Kidney (tissue), 14 donors: ENCODE measurements around the gene SNN. TPM values are rescaled to one million over a fixed set of nuclear protein-coding genes. Genes with fewer than 3 reads are reported as not detected.

Experiments used
- DNase-seq, 5 donors: peaks; one replicate each; pipeline ENCODE4 v3.0.0-alpha.2; 2013 to 2020
- FAIRE-seq: peaks from 2 replicates; lab custom pipeline; 2012; peaks lifted over from hg19 to GRCh38; lab: Jason Lieb, UNC
- H3K27ac ChIP-seq, 2 donors: one replicate each; pipeline ENCODE4 v1.7.0; 2013; ENCODE audit warnings: low read depth in 2 of 2, low read length in 2 of 2, inconsistent platforms in 1 of 2
- H3K27me3 ChIP-seq: one replicate; pipeline ENCODE4 v1.7.1; 2013; ENCODE audit warnings: low read length, inconsistent platforms; ENCODE audit not compliant: control insufficient read depth, insufficient read depth
- H3K36me3 ChIP-seq, 3 donors: one replicate each; pipeline versions ENCODE4 v1.7.0 to v1.7.1; 2013; ENCODE audit warnings: low read length in 3 of 3, control low read depth in 1 of 3, inconsistent platforms in 1 of 3; ENCODE audit not compliant: insufficient read depth in 3 of 3, control insufficient read depth in 2 of 3
- H3K4me1 ChIP-seq, 3 donors: one replicate each; pipeline versions ENCODE4 v1.7.0 to v1.7.1; 2013; ENCODE audit warnings: low read length in 3 of 3, inconsistent platforms in 1 of 3, low read depth in 1 of 3; ENCODE audit not compliant: control insufficient read depth in 2 of 3, insufficient read depth in 2 of 3
- H3K4me3 ChIP-seq, 3 donors: one replicate each; pipeline versions ENCODE4 v1.7.0 to v1.8.1; 2013; ENCODE audit warnings: low read length in 3 of 3, control low read depth in 1 of 3, inconsistent platforms in 1 of 3
- H3K9ac ChIP-seq, 3 donors: one replicate each; pipeline versions ENCODE4 v1.7.0 to v1.7.1; 2013; ENCODE audit warnings: low read length in 3 of 3, control low read depth in 1 of 3, inconsistent platforms in 1 of 3
- H3K9me3 ChIP-seq, 3 donors: one replicate each; pipeline versions ENCODE4 v1.7.0 to v1.7.1; 2013; ENCODE audit warnings: low read length in 3 of 3, control low read depth in 1 of 3, inconsistent platforms in 1 of 3; ENCODE audit not compliant: control insufficient read depth in 2 of 3, insufficient read depth in 1 of 3
- intact Hi-C: fragments of 100-400 bp; cut with DNase I; formaldehyde crosslinking; loops from one replicate; pipeline ENCODE4 v1.11.1; 2022
- polyA plus RNA-seq: library from polyadenylated mRNA; stranded (reverse); fragments of 350-450 nt; fragmentation: Illumina TruSeq; extraction: RNeasy Lipid Tissue Mini Kit (QIAGEN cat#74804); gene quantifications from one replicate; pipeline ENCODE4 v1.2.3, GENCODE V29; 2014; ENCODE audit warnings: low read depth, low replicate concordance; ENCODE audit not compliant: insufficient read depth
- total RNA-seq: library from RNA; stranded (reverse); fragmentation: NEBNext Ultra II Directional; extraction: Animal tissue kit (Norgen Biotek cat#: 25700); gene quantifications from one replicate; pipeline ENCODE4 v1.2.1, GENCODE V29; 2021
- TF ChIP-seq, protein P1 (sequence below): IDR thresholded peaks from 3 replicates; pipeline ENCODE4 v1.5.1; 2012; ENCODE audit warnings: mild to moderate bottlenecking, moderate library complexity, borderline replicate concordance; ENCODE audit not compliant: insufficient read depth; ENCODE audit errors: extremely low read depth
- donor health status: control.
- donor health status: control.
- donor health status: control.
- donor health status: control.
- donor health status: control.
- donor health status: DM: yes; HTN: yes; CAD: no.
- donor health status: Normal renal cell carcinoma (clear cell type).

SNN gene
- total and polyA plus RNA-seq, 2 donors from 2014 or later: 16.6 to 21.9 TPM

DNA sequence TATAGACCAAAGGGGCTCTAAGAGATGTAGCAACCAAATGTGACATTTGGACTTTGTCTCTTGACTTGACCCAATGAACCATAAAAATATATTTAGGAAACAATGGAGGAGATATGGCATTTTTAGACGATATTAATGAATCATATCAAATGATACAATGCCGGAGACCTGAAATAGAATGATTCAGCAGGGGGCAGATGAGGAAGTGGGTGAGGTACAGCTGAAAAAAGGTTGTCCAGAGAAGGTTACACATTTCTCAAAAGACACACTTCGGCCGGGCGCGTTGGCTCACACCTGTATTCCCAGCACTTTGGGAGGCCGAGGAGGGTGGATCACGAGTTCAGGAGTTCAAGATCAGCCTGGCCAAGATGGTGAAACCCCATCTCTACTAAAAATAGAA is 16.5 kb upstream of the SNN start:
- Histone ChIP-seq H3K27ac (no peak overlapping the region), H3K4me1 (no peaks in the 10 kb centered on the region), H3K36me3 (no peaks in the 10 kb centered on the region), H3K27me3 (no peaks in the 10 kb centered on the region), H3K4me3 (no peak overlapping the region), H3K9me3 (no peaks in the 10 kb centered on the region), H3K9ac (no peak overlapping the region)
- TF ChIP-seq, protein P1, sequence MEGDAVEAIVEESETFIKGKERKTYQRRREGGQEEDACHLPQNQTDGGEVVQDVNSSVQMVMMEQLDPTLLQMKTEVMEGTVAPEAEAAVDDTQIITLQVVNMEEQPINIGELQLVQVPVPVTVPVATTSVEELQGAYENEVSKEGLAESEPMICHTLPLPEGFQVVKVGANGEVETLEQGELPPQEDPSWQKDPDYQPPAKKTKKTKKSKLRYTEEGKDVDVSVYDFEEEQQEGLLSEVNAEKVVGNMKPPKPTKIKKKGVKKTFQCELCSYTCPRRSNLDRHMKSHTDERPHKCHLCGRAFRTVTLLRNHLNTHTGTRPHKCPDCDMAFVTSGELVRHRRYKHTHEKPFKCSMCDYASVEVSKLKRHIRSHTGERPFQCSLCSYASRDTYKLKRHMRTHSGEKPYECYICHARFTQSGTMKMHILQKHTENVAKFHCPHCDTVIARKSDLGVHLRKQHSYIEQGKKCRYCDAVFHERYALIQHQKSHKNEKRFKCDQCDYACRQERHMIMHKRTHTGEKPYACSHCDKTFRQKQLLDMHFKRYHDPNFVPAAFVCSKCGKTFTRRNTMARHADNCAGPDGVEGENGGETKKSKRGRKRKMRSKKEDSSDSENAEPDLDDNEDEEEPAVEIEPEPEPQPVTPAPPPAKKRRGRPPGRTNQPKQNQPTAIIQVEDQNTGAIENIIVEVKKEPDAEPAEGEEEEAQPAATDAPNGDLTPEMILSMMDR: no peak
- FAIRE-seq: no peak
- intact Hi-C loops: no loop called here
- DNase-seq: no peak

DNA sequence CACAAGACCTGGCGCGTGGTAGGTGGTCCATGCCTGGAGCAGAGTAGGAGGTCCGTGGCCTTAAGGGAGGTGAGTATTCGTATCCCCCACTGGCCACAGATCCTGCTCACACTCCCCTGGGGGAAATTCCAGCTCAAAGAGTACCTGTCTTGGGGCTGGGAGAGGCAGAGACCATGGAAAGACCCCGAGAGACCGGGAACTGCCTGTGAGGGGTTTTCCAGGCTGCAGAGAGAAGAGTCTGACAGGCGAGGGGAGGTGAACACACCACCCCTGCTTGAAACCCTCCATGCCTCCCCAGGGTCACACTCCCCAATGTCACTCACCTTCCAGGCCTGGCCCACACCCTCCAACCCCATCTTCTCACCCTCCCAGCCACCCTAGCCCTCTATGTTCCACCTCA is 12.6 kb upstream of the SNN start:
- Histone ChIP-seq H3K27ac (no peak overlapping the region), H3K36me3 (no peaks in the 10 kb centered on the region), H3K4me1 (no peaks in the 10 kb centered on the region), H3K9ac (no peak overlapping the region), H3K27me3 (no peaks in the 10 kb centered on the region), H3K9me3 (no peaks in the 10 kb centered on the region), H3K4me3 (no peak overlapping the region)
- FAIRE-seq (no peak), DNase-seq (no peak)
- TF ChIP-seq, protein P1: no peak
- intact Hi-C loops: no loop called here

DNA sequence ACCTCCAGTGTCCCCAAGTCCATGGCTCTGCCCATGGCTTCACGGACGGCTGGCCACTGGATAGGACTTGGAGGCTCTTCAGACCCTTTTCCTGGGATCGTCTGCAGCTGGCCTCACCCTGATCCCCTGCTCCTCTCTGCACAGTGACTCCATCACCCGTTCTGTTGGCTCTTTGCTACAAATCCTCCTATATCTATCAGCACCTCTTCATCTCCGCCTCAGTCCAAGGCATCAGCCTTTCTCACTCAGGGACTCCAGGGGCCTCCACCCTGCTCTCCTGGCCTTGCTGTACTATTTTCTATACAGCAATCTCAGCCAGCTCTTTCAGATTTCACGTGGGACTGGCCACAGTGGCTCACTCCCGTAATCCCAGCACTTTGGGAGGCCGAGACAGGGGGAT is 10.7 kb upstream of the SNN start:
- TF ChIP-seq, protein P1: no peak
- no peak for FAIRE-seq

More for the DNA sequence above, 10.7 kb upstream of the SNN start:
- DNase-seq: no peak
- Histone ChIP-seq H3K36me3 (no peaks in the 10 kb centered on the region), H3K4me3 (no peak overlapping the region), H3K27ac (no peak overlapping the region), H3K9ac (no peak overlapping the region), H3K4me1 (no peaks in the 10 kb centered on the region), H3K9me3 (no peaks in the 10 kb centered on the region), H3K27me3 (no peaks in the 10 kb centered on the region)
- intact Hi-C loops: no loop called here
